HL-60 (cell line): ENCODE results near the gene PXDN.

ENCODE experiments used
- CTCF ChIP-seq: IDR thresholded peaks from one replicate; pipeline ENCODE4 v1.5.1; 2011; ENCODE audit warnings: low read length, control low read depth, inconsistent platforms; ENCODE audit not compliant: insufficient read depth
- GABPA ChIP-seq: IDR thresholded peaks from 2 replicates; pipeline ENCODE4 v1.6.1; 2012; ENCODE audit warnings: low read depth
- POLR2AphosphoS5 ChIP-seq: IDR thresholded peaks from 2 replicates; pipeline ENCODE4 v1.6.1; 2012; ENCODE audit warnings: low read depth
- REST ChIP-seq: IDR thresholded peaks from 2 replicates; pipeline ENCODE4 v1.6.1; 2012; ENCODE audit warnings: low read depth; ENCODE audit not compliant: insufficient replicate concordance

GRCh38 chr2:1614564-1614963 is 129.8 kb downstream of the PXDN start:
- no peak for TF ChIP-seq CTCF
- TF ChIP-seq POLR2AphosphoS5, result no peak
- no peak for TF ChIP-seq REST
- TF ChIP-seq GABPA, result no peak
